Fibroblast of villous mesenchyme (primary cell): ENCODE data around the gene GCA. TPM values are rescaled to one million over a fixed set of nuclear protein-coding genes. Genes with fewer than 3 reads are reported as not detected.

Source experiments
- DNase-seq: peaks from one replicate; pipeline ENCODE4 v3.0.0-alpha.2; 2010; ENCODE audit warnings: low read depth
- H3K4me3 ChIP-seq: 2 replicates; pipeline ENCODE4 v1.5.1; 2011; ENCODE audit warnings: low read depth, mild to moderate bottlenecking, low read length
- CTCF ChIP-seq: IDR thresholded peaks from 2 replicates; pipeline ENCODE4 v1.5.1; 2012; ENCODE audit warnings: low read depth, mild to moderate bottlenecking, low read length; ENCODE audit not compliant: insufficient read depth
- total RNA-seq: library from RNA; depleted of rRNA; stranded (reverse); fragments of >200 nt; gene quantifications from 2 replicates; pipeline ENCODE4 v1.2.3, GENCODE V29; 2012

The GCA gene
- total RNA-seq, 1 donor, result 3.9 TPM

- TF ChIP-seq CTCF, result no peak
- DNase-seq, result no peak
- H3K4me3 ChIP-seq, result no peak overlapping the region
Measured at GRCh38 chr2:162372818-162373217, 28.9 kb downstream of the GCA start.

- TF ChIP-seq CTCF, result no peak
- no peak overlapping the region for H3K4me3 ChIP-seq
- no peak for DNase-seq
Measured at GRCh38 chr2:162379719-162380580, 36.0 kb downstream of the GCA start.

GRCh38 chr2:162381851-162382250 lies 37.9 kb downstream of the GCA start:
- TF ChIP-seq CTCF, result no peak
- DNase-seq, result no peak
- no peak overlapping the region for H3K4me3 ChIP-seq

GRCh38 chr2:162382278-162382677 lies 38.3 kb downstream of the GCA start:
- no peak overlapping the region for H3K4me3 ChIP-seq
- no peak for TF ChIP-seq CTCF
- no peak for DNase-seq

DNA sequence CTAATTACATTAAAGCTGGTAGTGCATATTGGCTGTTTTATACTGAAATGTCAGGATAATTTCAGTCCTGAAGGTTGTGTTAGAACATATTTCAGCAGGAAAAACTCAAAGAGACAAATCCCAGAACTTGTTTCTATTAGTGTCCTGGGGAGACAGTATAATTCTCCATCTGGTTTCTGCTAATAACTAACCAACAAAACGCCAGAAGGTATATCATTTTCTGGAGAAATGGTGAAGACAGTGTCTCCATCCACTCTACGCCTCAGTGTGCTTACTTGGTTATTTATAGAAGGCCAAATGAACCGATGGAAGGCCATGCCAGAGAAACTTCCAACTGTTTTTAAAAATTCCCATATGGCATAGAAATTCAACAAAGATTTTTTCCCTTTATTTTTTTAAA lies 41.6 kb downstream of the GCA start:
- no peak for DNase-seq
- no peak overlapping the region for H3K4me3 ChIP-seq
- no peak for TF ChIP-seq CTCF

- no peak for DNase-seq
- TF ChIP-seq CTCF, result no peak
- no peak overlapping the region for H3K4me3 ChIP-seq
Measured at GRCh38 chr2:162390801-162391200, 46.9 kb downstream of the GCA start.

- no peak overlapping the region for H3K4me3 ChIP-seq
- TF ChIP-seq CTCF, result no peak
- DNase-seq, result no peak
Measured at GRCh38 chr2:162400336-162400735, 56.4 kb downstream of the GCA start.
